PFSK-1 (cell line): Measurements from ENCODE around the gene ST6GALNAC1.

ENCODE experiments used
- FOXP2 ChIP-seq: optimal IDR thresholded peaks from 2 replicates; pipeline ENCODE3; 2011; ENCODE audit warnings: borderline replicate concordance, control low read depth, inconsistent platforms; ENCODE audit not compliant: insufficient read depth; ENCODE audit errors: extremely low read length, extremely low read depth
- POLR2AphosphoS5 ChIP-seq: IDR thresholded peaks from 2 replicates; pipeline ENCODE4 v1.6.1; 2012; ENCODE audit warnings: low read depth, mild to moderate bottlenecking, control low read depth, low read length, moderate library complexity
- REST ChIP-seq, 2 experiments: IDR thresholded peaks; 2 replicates each; pipeline versions ENCODE4 v1.6.1 to v1.8.0; 2011 to 2012; ENCODE audit warnings: low read depth in 2 of 2, low read length in 2 of 2, control low read depth in 1 of 2, inconsistent platforms in 1 of 2, mild to moderate bottlenecking in 1 of 2, moderate library complexity in 1 of 2; ENCODE audit not compliant: insufficient read depth in 1 of 2
- SIN3A ChIP-seq: IDR thresholded peaks from 2 replicates; pipeline ENCODE4 v1.6.1; 2012; ENCODE audit warnings: mild to moderate bottlenecking, low read length, moderate library complexity, borderline replicate concordance; ENCODE audit not compliant: insufficient read depth
- TAF1 ChIP-seq: IDR thresholded peaks from 2 replicates; pipeline ENCODE4 v1.6.1; 2012; ENCODE audit warnings: low read length, control low read depth, borderline replicate concordance; ENCODE audit not compliant: insufficient read depth

- no peak for TF ChIP-seq REST (IDR thresholded peaks at IDR 0.05; ENCODE audit: insufficient read depth in 1 of 2, low read depth in 2 of 2, low read length in 2 of 2)
- TF ChIP-seq SIN3A, result no peak
- TF ChIP-seq POLR2AphosphoS5, result no peak
- no peak for TF ChIP-seq TAF1
- TF ChIP-seq FOXP2, result no peak
Measured at GRCh38 chr17:76611758-76612157, 31.8 kb downstream of the ST6GALNAC1 start.
